HTR-8/SVneo (cell line): ENCODE data around the gene HSD17B12.
"Not testable (repeated sequence)": the region's sequence is repeated elsewhere in the genome, so short reads cannot be mapped to it uniquely, and the experiment has no call there.

Source experiments
- DNase-seq: peaks from one replicate; pipeline ENCODE4 v3.0.0; 2011; ENCODE audit warnings: low spot score, mixed read lengths; ENCODE audit not compliant: insufficient read length
- FAIRE-seq: peaks from 2 replicates; lab custom pipeline; 2011; peaks lifted over from hg19 to GRCh38; lab: Jason Lieb, UNC

HSD17B12 gene

GRCh38 chr11:43680521-43681400 lies at the start of gene HSD17B12:
Gene HSD17B12, plus strand, starts transcription at chr11:43680738. Its CDS starts 90 bp downstream, at chr11:43680828.
- peak; percentile 99 for FAIRE-seq
- DNase-seq: peak; percentile 98

- FAIRE-seq (no peak), DNase-seq (no peak)
Observed at GRCh38 chr11:43631732-43632131, 48.8 kb upstream of the HSD17B12 start.

GRCh38 chr11:43632181-43632580 lies 48.4 kb upstream of the HSD17B12 start:
- DNase-seq (no peak), FAIRE-seq (no peak)

- FAIRE-seq (no peak), DNase-seq (no peak)
Observed at GRCh38 chr11:43638717-43639116, 41.8 kb upstream of the HSD17B12 start.

GRCh38 chr11:43639224-43639623 lies 41.3 kb upstream of the HSD17B12 start:
- DNase-seq (no peak), FAIRE-seq (no peak)

- DNase-seq (no peak), FAIRE-seq (no peak)
Observed at GRCh38 chr11:43639920-43640319, 40.6 kb upstream of the HSD17B12 start.

GRCh38 chr11:43643898-43644620 lies 36.5 kb upstream of the HSD17B12 start:
- FAIRE-seq (peak; percentile 91), DNase-seq (peak; percentile 80)

- no peak for DNase-seq
- FAIRE-seq: peak; percentile 4
Observed at GRCh38 chr11:43644621-43645299, 35.8 kb upstream of the HSD17B12 start.

GRCh38 chr11:43646767-43647166 lies 33.8 kb upstream of the HSD17B12 start:
- DNase-seq: no peak
- no peak for FAIRE-seq

- no peak for FAIRE-seq
- DNase-seq: no peak
Observed at GRCh38 chr11:43648888-43649287, 31.6 kb upstream of the HSD17B12 start.

GRCh38 chr11:43649501-43649900 lies 31.0 kb upstream of the HSD17B12 start:
- no peak for DNase-seq

GRCh38 chr11:43649921-43650320 lies 30.6 kb upstream of the HSD17B12 start:
- FAIRE-seq (no peak), DNase-seq (no peak)

More at GRCh38 chr11:43649501-43649900, 31.0 kb upstream of the HSD17B12 start:
- no peak for FAIRE-seq

- DNase-seq, FAIRE-seq: not testable (repeated sequence)
Observed at GRCh38 chr11:43663018-43663417, 17.5 kb upstream of the HSD17B12 start.

- FAIRE-seq (no peak), DNase-seq (no peak)
Observed at GRCh38 chr11:43664295-43664694, 16.2 kb upstream of the HSD17B12 start.

- FAIRE-seq, DNase-seq: not testable (repeated sequence)
Observed at GRCh38 chr11:43671284-43671683, 9.3 kb upstream of the HSD17B12 start.

- DNase-seq: no peak
- no peak for FAIRE-seq
Observed at GRCh38 chr11:43674560-43674959, 6.0 kb upstream of the HSD17B12 start.

- no peak for FAIRE-seq
- no peak for DNase-seq
Observed at GRCh38 chr11:43676933-43677332, 3.6 kb upstream of the HSD17B12 start.

GRCh38 chr11:43681401-43681942 lies 934 bp downstream of the HSD17B12 start:
- FAIRE-seq: no peak
- DNase-seq: no peak

GRCh38 chr11:43682081-43682480 lies 1.5 kb downstream of the HSD17B12 start:
- not testable (repeated sequence) for FAIRE-seq, DNase-seq

- no peak for DNase-seq
- FAIRE-seq: no peak
Observed at GRCh38 chr11:43685440-43685839, 4.9 kb downstream of the HSD17B12 start.
